Umbilical cord (tissue), 2 donors: Measurements from ENCODE around the gene CLEC2B. TPM values are rescaled to one million over a fixed set of nuclear protein-coding genes. Genes with fewer than 3 reads are reported as not detected.
"Not testable (repeated sequence)": the region's sequence is repeated elsewhere in the genome, so short reads cannot be mapped to it uniquely, and the experiment has no call there.

Source experiments
- DNase-seq: peaks from one replicate; pipeline ENCODE4 v3.0.0-alpha.2; 2015; ENCODE audit warnings: low spot score
- total RNA-seq: library from RNA; depleted of rRNA; stranded (reverse); fragments of >200 nt; gene quantifications from one replicate; pipeline ENCODE4 v1.2.3, GENCODE V29; 2014; ENCODE audit warnings: low replicate concordance; ENCODE audit not compliant: insufficient read depth

The CLEC2B gene
- total RNA-seq: 7.0 TPM

DNA sequence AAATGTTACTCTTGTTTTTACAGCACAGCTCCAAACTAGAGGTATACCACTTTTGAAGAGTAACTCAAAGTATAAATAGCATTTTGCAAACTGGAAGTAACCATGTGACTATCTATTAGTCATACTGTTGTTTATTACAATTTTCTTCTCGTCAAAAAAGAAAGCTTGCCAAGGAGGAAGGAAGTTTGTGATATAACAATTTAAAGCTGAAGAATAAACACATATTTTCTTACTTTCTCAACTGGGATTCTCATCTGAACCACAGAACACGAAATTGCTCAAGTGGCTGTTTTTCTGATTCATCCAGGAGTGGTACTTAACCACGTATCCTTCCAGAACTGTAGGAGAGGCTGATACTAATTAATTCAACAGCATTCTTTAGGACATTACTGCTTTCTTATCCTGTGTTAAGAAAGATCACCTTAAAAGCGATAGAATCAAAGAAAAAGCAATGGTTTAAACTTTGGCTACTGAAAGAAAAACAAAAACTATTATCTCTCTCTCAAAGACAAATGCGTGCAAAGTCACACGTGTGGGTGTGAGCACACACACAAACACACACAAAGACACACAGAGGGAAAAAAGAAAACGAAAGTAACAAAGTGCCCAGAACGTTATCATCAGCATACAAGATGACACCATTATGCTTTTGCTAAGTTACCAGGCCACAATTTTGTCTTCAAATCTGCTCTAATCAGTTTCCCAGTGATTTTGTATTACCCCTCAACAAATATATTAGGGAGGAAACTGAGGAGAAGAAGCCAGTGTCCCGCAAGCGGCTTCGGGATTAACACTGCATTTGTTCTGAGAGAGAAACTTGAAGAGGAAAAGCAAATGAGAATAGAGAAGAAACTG is at the start of gene CLEC2B:
Gene CLEC2B, minus strand, starts transcription at position 48 of the 855 bp plus-strand sequence.
- DNase-seq: peak; percentile 18

DNA sequence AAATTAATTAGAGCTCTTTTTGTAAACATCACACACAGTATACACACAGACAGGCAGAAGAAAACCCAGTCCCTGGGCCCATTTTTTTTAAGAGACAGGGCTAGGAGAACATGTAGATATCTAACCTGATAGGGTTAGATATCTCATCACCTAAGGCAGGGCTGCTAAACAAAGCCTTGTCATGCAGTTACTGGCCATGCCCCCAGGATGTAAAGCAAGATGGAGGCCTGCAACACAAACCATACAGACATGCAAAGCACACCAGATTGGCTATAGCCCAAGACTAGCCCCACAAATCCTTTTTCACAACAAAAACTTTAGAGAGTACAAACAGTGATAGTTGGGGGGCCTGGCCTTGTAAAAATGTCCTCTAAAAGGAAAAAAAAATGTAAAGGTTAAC is 42.6 kb upstream of the CLEC2B start:
- DNase-seq: no peak

DNA sequence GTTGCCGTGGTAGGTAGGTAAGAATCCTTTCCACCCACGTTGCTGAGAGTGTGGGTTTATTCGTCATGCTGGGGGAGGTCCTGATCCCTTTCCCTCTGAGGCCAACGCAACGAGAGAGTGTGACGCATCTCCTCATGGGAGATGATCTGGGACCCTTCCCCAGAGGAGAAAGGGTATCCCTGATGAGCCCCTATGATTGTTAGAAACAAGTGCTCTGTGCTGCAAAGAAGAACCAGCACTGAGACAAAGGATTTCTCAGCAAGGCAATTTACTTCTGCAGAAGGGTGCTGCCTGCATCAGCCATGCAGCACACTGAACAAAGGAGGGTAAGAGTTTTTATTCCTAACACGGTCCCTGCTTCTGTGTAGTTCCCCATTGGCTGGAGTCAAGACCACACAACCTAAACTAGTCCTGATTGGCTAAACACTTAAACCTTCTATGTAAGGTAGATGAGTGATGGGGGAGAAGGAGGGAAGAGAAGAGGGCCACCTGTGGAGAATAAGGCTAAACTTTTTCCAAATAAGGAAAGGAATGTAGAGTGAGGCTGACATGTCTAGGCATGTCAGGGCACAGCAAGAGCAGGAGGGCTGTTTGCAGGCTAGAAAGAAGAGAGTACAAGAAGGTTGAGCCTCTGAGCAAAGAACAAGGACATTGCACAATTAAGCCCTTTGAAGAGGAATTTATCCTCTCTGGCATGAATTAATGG is 41.7 kb upstream of the CLEC2B start:
- DNase-seq: no peak

- no peak for DNase-seq
Measured at GRCh38 chr12:9909724-9910123, 40.6 kb upstream of the CLEC2B start.

DNA sequence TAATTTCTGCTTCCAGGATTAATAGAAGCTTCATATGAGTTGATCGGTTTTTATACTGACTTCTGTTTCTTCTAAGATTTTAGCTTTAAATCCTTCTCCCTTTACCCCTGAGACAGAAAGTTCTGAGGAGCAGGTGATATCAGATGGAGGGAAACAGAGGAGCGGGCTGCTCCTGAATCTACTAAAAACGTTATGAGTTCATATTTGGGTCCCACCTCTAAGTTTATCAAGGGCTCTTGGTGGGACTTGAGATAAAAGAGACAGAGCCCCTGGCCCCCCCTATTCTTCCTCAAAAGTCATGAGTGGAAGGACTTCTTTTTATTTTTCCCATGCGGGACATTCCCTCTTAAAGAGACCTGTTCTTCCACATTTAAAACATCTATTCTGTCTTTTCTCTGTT is 39.2 kb upstream of the CLEC2B start:
- DNase-seq: no peak

GRCh38 chr12:9907769-9908168 is 38.6 kb upstream of the CLEC2B start:
- DNase-seq: no peak

DNA sequence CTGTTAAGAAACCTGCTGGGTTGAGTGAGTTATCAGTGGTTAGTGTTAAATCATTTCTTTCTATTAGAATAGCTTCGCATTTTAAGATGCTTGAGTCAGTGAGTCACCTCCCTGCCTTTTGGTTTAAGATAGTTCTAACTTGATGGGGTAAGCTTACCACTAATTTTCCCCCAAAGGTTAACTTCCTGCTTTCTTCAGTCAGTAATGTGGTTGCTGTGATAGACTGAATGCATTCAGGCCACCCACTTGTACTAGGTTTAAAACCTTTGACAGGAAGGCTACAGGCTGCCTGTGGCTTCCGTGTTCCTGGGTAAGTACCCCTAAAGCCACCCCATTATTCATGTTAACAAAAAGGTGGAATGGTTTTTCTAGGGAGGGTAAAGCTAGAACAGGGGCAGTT is 37.7 kb upstream of the CLEC2B start:
- DNase-seq: no peak

DNA sequence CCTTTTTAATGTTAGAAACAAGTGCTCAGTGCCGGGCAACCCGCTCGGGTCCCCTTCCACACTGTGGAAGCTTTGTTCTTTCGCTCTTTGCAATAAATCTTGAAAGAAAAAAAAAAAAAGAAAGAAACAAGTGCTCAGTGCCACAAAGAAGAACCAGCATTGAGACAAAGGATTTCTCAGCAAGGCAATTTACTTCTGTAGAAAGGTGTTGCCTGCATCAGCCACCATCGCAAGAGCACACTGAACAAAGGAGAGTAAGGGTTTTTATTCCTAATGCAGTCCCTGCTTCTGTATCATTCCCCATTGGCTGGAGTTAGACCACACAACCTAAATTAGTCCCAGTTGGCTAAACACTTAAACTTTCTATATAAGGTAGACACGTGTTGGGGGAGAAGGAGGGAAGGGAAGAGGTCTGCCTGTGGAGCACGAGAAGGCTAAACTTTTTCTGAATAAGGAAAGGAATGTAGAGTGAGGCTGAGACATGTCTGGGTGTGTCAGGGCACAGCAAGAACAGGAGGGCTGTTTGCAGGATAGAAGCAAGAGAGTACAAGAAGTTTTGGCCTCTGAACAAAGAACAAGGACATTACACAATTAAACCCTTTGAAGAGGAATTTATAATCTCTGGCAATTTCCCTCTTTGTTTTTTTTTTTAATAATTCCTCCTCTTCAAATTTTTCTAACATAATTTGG is 33.5 kb upstream of the CLEC2B start:
- DNase-seq: no peak

- DNase-seq: no peak
Measured at GRCh38 chr12:9900930-9901329, 31.8 kb upstream of the CLEC2B start.

GRCh38 chr12:9899209-9899608 is 30.1 kb upstream of the CLEC2B start:
- no peak for DNase-seq

DNA sequence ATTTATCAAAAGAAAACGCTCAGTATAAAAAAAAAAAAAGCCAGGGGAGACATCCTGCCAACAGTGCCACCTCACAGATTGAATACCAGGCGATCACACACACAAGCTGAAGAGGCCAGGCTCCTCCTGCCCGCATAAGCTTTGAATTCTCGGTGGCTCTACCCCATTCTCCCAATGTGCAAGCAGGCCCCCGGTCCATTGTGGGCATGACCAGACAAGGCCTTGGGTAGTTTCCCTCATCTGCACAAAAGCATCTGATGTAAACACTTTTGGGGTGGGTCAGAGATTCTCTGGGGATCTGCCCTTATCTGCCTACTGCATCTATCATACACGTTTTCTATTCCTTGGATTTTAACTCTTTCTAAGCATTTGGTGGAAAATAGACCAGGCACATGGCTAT is 28.4 kb upstream of the CLEC2B start:
- no peak for DNase-seq

DNA sequence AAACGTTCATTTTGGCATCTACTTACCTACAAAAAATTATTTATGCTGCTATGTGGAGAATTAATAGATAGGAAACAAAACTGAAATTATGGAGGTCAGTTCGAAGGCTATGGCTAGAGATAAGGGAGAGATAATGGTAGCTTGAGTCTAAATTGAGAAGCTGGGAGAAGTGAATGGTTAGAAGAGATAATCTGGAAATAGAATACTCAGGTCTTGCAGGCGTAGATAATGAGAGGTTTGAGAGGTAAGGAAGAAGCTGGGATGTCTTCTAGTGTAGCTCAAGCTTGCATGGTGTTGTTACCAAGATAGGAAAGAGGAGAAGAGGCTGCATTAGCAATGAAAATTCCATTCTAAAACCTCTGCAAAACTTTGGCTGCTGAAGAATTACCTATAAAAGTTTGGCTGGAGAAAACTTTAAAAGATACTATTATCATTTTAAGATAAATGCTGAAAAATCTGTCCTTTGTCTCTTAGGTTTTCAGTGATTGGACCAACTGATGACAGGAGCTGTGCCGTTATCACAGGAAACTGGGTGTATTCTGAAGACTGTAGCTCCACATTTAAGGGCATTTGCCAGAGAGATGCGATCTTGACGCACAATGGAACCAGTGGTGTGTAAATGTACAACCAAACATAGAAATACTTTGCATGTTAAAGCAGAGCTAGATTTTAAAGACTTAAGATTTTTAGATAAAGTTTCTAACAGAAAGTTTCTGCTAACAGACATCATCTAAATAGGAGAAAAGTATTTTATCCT is 26.2 kb upstream of the CLEC2B start:
- DNase-seq: no peak

- no peak for DNase-seq
Measured at GRCh38 chr12:9888665-9889273, 19.6 kb upstream of the CLEC2B start.

GRCh38 chr12:9883175-9883574 is 14.0 kb upstream of the CLEC2B start:
- no peak for DNase-seq

DNA sequence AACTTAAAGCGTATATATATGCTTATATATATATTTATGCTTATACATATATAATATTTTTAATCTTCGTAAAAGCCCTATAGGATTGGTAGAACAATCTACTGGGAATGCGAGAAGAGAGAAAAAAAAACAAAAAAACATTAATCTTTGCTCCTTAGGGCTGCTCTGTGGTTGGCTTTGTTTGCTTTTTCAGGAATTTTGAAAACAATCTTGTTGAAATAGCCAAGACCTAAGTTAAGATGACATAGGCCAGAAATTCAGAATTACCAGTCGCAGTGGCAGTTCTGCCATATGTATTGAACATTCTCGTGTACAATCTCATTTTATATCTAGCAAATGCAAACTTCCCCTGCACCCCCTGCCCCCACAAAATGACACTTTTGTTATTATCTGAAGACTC is 12.8 kb upstream of the CLEC2B start:
- DNase-seq: no peak

DNA sequence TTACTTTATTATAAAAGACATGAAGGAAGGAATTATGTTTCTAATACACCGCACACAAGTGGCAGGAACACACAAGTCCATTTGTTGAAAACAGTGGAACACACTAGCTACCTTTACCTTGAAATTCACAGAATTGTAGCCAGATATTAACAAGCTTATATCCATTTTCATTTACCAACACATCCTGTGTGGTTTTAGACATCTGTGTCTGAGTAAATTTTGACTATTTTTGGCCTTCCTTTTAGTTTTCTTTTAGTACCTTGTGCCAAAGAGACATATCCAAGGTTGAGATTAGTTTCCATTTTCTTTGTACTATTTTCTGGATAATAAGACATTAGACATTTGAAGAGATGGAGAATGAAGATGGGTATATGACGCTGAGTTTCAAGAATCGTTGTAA is 12.1 kb upstream of the CLEC2B start, which contains the start of gene KLRF2:
Gene KLRF2, plus strand, starts transcription at position 244 of the 400 bp plus-strand sequence. Its CDS starts 107 bp downstream, at position 351.
- no peak for DNase-seq

DNA sequence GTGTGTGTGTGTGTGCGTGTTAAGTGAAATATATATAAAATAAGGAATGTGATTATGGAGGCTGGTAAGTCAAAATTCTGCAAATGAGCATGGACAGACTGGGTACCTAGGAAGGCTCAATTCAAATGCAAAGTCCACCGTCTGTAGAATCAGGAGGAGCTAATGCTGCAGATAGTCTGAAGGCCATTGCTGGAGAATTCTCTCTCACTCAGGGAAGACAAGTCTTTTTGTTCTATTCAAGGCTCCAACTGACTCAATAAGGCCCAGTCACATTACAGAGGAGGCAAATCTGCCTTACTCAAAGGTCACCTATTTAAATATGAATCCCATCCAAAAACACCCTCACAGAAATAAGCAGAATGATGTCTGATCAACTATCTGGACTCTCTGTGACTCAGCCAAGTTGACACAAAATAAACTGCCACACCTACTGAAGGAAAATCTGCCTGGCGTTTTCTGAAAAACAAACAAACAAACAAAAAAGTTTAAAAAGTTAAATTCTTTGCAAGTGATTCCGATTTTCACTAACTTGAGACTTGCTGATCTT is 11.5 kb upstream of the CLEC2B start:
- DNase-seq: no peak

GRCh38 chr12:9876120-9876519 is 7.0 kb upstream of the CLEC2B start:
- DNase-seq: not testable (repeated sequence)

GRCh38 chr12:9872742-9873141 is 3.6 kb upstream of the CLEC2B start:
- peak; percentile 56 for DNase-seq

GRCh38 chr12:9872162-9872561 is 3.0 kb upstream of the CLEC2B start:
- peak; percentile 5 for DNase-seq
